ENCODE data around the gene EIF1AX. TPM values are rescaled to one million over a fixed set of nuclear protein-coding genes. Genes with fewer than 3 reads are reported as not detected.
A peak's percentile ranks its signal among the peaks of the same experiment; 100 is the strongest.

EIF1AX gene
- total and polyA plus RNA-seq, 9 of the 15 experiments (the other 6 are each of a cell fraction or from before 2014, with no cell fraction given) = 54.2 to 178 (median 73.5) TPM

DNA sequence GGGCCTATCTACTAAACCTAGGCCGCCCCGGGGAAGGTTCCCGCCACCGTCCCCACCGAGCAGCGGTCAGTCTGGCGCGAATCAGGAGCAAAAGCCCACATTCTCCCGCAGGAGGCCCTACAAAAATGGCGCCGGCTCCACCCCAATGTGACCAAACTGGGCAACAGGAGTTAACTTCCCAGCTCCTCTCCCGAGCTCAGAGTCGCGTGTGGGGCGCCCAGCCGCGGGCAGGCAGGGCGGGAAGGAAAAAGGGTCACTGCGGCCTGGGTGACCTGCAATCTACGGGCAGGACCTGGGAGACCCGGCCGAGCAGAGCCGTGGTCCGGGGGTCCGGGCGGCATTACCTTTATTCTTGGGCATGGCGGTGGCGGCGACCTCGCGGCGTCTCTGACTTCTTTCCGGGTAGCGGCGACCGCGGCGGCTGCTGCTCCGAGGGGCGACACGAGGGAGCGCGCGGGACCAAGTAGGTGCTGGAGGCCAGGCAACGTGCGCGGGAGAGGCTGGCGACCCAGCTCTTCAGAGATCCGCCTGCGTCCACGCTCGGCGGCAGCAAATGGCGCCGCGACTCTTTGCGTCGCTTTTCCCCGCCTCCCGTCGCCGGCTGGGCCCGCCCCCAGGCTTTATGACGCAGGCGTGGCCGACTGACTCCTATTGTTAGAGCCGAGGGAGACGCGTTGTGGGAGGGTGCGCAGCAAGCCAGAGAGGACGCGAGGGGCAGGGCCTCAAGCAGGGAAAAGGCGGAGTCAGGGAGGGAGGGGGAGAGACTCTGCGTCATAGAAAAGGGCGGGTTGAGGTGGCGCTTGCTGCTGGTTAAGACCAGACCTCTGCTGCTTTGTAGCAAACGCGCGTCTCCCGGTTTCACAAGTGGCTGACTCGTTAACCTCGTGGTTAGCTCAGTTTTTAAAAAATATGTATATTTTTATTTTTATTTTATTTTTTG is at the start of gene EIF1AX (continued):
- TF ChIP-seq REST (IDR thresholded peaks at IDR 0.05; ENCODE audit: borderline replicate concordance) (peak; percentile 94), REST (CRISPR knock-in tag; IDR thresholded peaks at IDR 0.05; ENCODE audit: low read depth) (no peak), SAFB2 (IDR thresholded peaks at IDR 0.05; ENCODE audit: borderline replicate concordance, low read depth, low read length, severe bottlenecking) (no peak), PPARD (CRISPR knock-in tag; IDR thresholded peaks at IDR 0.05) (no peak), POLR3G (IDR thresholded peaks at IDR 0.05; ENCODE audit: extremely low read depth, insufficient read length, insufficient replicate concordance) (no peak), ELK1 (CRISPR knock-in tag; IDR thresholded peaks at IDR 0.05) (no peak), SPI1 (IDR thresholded peaks at IDR 0.05; ENCODE audit: borderline replicate concordance, low read depth, low read length) (no peak), MEF2A (IDR thresholded peaks at IDR 0.05; ENCODE audit: control insufficient read depth, low read depth, low read length) (no peak), HDGF (IDR thresholded peaks at IDR 0.05) (no peak), OTX1 (CRISPR knock-in tag; IDR thresholded peaks at IDR 0.05) (no peak), ZNF766 (CRISPR knock-in tag; conservative IDR thresholded peaks at IDR 0.05) (no peak), PTBP1 (IDR thresholded peaks at IDR 0.05; ENCODE audit: low read depth, low read length) (no peak), DPF2 (IDR thresholded peaks at IDR 0.05) (no peak), EP400 (IDR thresholded peaks at IDR 0.05) (peak; percentile 87; the same call in 1 of the 2 replicates), ZNF75A (CRISPR knock-in tag; IDR thresholded peaks at IDR 0.05) (no peak), CCAR2 (IDR thresholded peaks at IDR 0.05; ENCODE audit: low read depth, low read length) (no peak), ZNF764 (CRISPR knock-in tag; IDR thresholded peaks at IDR 0.05; ENCODE audit: low read depth) (no peak), ZSCAN32 (CRISPR knock-in tag; IDR thresholded peaks at IDR 0.05) (no peak)
